Tibial nerve (tissue), 4 donors: ENCODE results near the gene LRP8.

Source experiments
- EP300 ChIP-seq, 2 donors: sonication (generic); formaldehyde crosslinking; IDR thresholded peaks; one replicate each; pipeline ENCODE4 v1.6.1; 2017; ENCODE audit warnings: antibody characterized with exemption in 2 of 2, mild to moderate bottlenecking in 1 of 2
- POLR2A ChIP-seq, 2 donors: fragments of 450-650 bp; IDR thresholded peaks; one replicate each; pipeline ENCODE4 v1.6.1; 2017; ENCODE audit warnings: antibody characterized with exemption in 2 of 2, mild to moderate bottlenecking in 2 of 2, moderate library complexity in 2 of 2
- TF ChIP-seq, protein P1 (sequence below), 5 experiments: fragments of 200-600 bp in 3 of 5; fragments of 450-650 bp in 2 of 5; sonication (generic) in 3 of 5; IDR thresholded peaks; one replicate each; pipeline ENCODE4 v1.5.1; 2016 to 2019; ENCODE audit warnings: antibody characterized with exemption in 5 of 5, mild to moderate bottlenecking in 3 of 5, moderate library complexity in 2 of 5

DNA sequence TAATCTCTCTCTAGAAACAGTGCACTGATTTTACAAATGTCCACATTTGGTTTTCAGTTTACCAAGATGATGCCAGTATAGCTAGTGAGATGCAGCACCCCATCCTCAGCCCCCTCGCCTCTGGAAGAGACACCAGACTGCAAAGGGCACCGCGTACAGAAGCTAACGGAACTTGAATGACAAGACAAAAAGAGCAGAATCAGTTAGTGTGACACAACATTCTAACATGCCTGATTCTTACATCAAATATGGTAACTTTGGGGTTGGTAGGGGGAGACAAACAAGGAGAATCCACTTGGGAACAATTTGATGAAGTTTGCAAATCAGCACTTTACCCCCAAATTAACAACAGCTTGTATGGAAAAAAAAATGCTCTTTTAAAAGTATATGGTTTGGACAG is 85.5 kb downstream of the LRP8 start:
- TF ChIP-seq, protein P1, sequence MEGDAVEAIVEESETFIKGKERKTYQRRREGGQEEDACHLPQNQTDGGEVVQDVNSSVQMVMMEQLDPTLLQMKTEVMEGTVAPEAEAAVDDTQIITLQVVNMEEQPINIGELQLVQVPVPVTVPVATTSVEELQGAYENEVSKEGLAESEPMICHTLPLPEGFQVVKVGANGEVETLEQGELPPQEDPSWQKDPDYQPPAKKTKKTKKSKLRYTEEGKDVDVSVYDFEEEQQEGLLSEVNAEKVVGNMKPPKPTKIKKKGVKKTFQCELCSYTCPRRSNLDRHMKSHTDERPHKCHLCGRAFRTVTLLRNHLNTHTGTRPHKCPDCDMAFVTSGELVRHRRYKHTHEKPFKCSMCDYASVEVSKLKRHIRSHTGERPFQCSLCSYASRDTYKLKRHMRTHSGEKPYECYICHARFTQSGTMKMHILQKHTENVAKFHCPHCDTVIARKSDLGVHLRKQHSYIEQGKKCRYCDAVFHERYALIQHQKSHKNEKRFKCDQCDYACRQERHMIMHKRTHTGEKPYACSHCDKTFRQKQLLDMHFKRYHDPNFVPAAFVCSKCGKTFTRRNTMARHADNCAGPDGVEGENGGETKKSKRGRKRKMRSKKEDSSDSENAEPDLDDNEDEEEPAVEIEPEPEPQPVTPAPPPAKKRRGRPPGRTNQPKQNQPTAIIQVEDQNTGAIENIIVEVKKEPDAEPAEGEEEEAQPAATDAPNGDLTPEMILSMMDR (IDR thresholded peaks at IDR 0.05) = no peak
- TF ChIP-seq EP300 (IDR thresholded peaks at IDR 0.05) (no peak), POLR2A (IDR thresholded peaks at IDR 0.05) (no peak)
